COLO829 (cell line): ENCODE results near the gene PIGQ.

Experiments used
- DNase-seq: peaks from one replicate; pipeline ENCODE4 v3.0.0; 2012; ENCODE audit warnings: low spot score

Gene PIGQ

DNA sequence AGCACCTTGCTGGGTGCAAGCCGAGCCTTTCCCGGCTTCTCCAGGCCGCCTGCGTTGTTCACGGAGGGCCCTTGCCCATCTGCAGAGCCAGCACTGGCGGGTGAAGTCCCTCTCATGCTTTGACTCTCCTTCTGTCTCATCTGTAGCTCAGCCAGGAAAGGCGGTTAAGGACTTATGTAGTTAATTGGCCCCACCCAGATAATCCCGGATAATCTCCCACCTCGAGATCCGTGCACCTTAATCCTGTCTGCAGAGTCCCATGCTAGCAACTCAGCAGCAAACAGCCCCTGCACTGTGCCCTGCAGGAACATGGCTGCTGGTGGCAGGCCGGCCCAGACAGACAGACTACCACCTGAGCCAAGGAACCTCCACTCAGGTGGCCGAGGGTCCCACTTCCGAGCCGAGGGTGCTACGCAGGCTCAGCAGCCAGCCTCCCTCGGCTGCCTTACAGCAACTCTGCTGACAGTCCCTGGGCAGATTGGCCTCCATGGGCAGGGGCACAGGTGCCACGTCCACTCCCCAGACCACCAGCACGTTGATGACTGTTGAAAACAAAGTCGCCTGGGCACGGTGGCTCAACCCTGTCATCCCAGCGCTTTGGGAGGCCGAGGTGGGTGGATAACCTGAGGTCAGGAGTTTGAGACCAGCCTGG lies 37.0 kb downstream of the PIGQ start:
- no peak for DNase-seq

DNA sequence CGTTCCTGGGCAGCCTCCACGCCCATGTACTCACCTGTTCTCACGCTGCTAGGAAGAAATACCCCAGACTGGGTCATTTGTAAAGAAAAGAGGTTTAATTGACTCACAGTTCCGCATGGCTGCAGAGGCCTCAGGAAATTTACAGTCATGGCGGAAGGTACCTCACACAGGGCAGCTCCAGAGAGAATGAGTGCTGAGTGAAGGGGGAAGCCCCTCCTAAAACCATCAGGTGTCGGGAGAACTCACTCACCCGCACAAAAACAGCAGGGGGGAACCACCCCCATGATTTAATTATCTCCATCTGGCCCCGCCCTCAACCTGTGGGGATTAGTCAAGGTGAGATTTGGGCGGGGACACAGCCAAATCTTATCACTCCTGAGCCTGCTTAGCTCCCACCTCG lies 38.3 kb downstream of the PIGQ start:
- DNase-seq, result no peak

DNA sequence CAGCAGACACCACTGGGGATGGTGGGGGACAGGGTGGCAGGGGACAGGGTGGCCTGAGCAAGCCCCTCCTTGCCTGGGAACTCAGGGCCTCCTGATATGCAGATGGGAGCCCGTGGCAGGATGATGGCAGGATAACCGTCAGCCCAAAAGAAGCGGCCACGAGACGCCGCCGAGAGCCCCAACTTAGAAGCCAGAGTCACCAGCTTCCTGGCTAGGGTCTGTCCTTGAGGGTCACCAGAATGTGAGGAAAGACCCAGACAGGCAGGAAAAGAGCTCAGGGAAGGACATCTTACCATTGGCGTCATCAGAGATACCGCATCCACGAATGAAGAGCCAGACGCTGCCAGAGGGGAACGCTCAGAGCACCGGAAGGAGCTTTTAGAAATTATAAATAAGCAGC lies 39.5 kb downstream of the PIGQ start:
- no peak for DNase-seq

DNA sequence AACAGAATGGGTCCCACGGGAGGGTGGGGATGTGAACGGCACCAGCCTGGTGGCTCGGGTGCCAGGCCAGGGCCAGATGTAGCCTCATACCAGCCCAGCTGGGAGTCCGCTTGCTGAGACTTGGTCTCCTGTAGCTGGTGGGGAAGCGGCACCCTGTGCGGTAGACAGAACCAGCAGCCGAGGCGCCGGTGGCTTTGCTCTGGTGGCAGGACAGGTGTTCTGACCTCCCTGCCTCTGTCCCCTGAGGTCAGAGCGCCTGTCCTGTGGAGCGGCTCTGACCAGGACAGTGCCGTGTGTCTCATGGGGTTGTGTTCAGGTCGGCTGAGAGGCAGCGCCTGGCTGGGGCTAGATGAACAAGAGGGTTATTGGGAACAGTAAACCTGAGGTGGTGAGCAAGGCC lies 40.2 kb downstream of the PIGQ start:
- no peak for DNase-seq

DNA sequence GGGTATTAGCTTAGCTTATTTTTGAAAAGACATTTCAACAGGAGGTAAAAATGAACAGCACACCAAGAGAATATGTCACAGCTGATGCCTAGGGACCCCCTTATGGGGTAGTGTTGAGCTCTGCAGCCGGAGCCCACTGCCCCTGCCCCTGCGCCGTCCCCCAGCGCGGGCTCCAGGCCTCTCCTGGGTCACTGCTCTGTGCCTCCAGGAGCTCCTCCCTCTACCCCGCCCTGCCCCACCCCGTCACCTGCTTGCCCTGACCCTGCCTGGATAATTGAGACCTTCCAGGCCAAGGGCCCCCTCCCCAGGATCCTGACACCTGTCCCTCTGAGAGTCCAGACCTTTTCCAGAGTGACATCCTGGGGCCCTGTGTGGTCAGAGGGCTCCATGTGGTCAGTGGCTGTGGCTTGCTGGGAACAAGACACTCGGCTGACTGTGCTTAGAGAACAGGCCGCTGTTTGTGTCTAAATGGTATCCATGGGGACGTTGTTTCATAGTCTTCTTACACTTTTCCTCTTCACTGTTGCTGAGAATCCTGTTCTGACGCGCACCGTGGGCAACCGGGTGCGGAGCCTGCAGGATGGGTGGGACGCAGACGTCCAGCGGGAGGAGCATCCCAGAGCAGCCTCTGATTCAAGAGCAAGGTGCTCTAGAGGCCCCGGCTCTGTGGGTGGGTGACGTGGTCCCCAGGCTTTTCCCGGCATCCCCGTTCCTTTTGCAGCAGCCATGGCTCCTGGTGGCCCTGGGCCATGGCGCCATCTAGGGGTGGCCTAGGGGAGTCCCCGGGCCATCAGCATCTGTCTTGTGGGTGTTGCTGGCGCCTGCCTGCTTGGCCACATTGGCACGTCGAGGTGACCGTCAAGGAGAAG lies 41.0 kb downstream of the PIGQ start:
- no peak for DNase-seq

DNA sequence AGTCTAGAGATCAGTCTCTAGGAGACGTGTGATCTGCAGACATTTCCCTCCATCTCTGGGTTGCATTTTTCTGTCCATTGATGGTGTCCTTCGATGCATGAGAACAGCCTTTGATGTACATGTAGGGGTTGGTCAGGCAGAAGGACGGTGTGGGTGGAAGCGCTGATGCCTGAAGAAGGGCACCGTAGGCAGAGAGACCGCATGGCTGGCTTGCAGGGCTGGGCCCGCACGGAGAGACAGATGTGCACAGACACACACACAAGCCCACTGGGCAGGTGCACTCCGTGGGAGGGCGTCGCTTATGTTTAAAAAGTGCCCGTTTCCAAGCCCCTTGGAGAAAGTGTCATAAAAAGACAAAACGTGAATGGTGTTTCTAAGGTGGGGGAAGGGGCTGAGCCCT lies 45.4 kb downstream of the PIGQ start:
- DNase-seq, result no peak

DNA sequence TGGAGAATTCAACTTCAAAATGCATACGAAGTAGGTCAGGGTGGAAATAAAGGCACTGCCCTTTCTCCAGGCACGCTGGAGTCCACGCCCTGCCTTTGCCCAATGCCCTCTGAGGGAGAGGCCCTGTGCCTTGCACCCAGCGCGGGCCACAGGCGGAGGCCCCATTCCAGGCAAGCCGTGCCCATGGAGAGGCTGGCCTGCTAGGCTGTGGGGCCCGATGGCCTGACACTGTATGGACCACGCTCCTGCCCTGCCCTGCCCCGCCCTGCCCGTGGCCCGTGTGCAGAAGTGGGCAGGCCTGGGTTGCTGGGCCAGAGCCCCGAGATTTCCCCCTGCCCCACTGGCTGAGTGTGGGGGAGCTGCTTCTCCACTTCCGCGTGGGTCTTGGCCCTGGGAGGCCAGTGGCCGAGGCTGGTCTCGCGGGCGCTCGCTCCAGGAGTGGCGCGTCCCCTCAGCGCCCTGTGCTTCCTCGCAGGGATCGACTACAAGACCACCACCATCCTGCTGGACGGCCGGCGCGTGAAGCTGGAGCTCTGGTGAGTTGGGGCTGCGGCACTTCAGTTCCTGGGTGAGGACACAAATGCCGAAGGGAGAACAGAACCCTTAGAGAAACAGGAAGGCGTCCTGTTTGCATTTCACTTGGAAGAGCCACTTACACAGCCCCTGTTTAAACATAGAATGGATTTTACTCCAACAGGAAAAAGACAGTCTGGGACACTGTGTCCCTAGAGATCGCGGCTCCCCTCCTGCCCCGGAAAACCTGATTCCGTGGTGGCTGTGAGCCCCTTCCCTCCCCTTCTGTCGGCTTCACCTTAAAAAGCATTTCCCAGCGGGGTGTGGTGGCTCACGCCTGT lies 47.2 kb downstream of the PIGQ start:
- DNase-seq, result no peak

DNA sequence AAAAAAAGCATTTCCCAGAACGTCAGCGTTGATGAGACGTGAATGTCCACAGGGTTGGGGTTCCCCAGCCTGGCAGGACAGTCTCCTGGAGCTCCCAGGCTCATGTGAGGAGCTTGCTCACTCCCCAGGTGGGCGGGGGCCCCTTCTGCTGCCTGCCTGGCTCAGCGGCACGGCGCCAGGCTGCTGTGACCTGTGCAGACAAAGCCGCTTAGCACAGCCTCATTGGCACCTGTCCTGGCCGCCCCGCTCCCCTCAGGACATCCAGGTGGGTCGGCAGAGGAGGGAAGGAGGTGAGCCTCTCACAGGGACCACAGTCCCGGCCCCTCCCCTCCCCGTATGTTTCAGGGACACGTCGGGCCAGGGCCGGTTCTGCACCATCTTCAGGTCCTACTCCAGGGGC lies 48.1 kb downstream of the PIGQ start:
- no peak for DNase-seq

DNA sequence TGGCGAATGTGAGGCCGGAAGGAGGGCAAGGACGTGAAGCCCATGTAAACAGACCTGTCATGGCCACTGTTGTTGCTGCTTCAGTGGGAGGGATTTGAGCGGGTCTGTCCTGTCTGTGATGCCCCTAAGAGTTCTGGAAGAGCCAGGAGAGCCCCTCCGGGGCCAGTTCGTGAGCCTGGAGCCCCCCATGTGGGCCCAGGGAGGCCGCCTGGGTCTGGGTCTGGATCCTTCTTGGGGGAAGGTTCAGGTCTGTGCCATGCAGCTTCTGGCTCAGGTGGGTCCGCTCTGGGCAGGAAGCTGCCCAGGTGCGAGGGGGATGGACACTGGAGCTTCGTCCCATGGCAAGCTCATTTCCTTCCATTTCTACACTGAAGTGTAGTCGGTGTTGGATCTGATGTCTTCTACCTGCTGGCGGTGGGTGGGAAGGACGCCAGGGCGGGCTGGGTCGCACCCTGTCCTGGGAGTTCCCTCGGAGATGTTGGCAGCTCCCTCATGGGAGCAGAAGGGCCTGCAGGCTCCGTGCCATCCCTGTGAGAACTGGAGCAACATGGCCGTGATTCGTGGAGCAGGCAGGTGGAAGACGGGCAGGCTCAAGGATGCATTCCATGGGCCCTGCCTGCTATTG lies 49.8 kb downstream of the PIGQ start:
- DNase-seq, result no peak

DNA sequence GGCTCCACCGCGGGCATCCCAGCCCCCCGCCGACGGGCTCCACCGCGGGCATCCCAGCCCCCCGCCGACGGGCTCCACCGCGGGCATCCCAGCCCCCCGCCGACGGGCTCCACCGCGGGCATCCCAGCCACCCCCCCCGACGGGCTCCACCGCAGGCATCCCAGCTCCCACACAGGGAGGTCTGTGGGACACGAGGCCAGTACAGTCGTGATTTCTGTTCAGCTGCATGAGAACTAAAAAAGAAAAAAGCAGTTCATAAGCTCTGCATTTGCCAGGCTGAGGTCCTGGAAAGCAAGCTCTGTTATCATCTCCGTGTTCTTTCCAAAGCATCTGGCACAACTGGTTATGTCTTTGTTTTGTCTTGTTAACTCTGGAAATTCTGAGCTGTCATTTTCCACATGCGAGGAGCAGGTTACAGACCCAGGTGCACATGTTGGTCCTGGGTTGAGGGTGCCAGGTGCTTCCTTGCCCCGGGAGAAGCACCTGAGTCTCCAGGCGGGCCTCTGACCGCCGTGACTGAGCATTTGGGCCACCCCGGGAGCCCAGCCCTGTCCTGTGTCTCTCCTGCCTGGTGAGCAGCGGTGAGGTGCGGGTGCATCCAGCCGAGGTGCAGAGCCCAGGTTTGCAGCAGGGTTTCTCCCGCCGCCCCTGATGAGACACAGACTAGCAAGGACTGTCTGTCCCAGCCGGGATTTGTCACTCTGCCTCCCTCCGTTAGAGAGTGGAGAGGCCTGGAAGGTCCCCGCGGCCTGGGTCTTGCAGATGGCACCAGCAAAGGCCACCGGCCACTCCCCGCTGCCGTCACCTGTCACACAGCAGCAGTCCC lies 51.1 kb downstream of the PIGQ start:
- no peak for DNase-seq

DNA sequence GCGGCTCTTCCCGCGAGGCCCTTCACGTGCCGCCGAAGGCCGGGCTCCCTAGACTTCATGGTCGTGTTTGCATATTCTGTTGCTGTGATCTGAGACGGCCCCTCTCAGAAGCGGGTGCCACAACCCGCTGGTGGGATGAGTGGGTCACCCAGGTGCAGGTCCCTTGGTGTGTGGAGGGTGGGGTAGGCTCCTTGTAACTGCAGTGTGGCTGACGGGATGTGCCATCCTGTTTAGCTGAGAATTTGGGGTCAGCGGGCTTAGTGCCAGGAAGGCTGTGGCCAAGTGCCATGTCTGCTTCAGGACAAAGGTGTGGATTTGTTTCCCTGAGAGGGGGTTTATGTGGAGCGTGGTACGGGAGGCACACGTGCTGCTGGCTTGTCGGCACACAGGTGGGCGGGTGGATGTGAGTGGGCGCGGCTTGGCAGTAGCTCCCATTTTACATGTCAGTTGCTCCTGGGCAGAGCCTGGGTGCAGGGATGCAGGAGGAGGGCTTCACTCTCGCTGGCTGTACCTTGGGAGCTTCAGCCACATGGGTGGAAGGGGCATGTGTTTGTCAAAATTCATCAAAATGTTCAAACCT lies 51.8 kb downstream of the PIGQ start:
- no peak for DNase-seq

DNA sequence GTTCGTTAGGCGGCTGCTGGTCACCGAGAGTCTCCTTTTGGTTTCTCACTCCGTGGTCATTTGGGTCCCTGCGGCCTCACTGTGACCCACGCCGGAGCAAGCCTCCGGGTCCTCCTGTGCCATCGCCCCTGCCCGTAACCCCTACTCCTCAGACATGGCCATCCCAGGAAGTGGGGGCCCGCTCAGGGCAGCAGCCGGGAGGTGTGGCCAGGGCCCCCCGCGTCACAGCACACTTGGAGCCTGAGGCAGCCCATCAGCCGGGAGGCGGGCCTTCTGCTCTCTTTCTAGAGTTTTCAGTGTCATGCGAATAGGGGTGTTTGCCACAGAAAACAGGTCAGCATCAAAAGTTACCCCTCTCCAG lies 53.1 kb downstream of the PIGQ start:
- no peak for DNase-seq

DNA sequence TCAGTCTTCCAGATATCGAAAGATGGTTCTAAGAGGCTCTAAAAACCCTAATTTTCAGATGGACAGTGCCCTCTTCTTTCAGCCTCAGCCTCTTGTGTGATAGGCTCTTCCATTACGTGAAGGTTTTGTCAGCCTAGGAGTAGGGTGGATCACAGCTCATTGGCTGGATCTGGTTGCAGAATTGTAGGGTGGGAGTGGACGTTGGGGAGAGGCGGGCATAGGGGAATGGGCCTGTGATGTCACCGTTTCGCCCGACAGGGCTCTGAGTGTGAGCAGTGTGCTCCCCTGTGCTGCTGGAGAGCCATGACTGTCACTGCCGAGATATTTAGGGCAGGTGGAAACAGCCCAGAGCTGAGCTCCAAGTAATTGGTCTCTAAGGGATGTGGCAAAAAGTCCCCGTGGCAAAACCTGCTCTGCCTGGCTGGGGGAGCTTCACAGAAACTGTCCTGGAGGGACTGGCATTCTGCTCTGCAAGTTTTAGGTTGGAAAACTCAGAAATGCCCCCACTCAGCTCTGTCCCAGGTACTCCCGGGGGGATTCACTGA lies 54.8 kb downstream of the PIGQ start:
- DNase-seq, result no peak

DNA sequence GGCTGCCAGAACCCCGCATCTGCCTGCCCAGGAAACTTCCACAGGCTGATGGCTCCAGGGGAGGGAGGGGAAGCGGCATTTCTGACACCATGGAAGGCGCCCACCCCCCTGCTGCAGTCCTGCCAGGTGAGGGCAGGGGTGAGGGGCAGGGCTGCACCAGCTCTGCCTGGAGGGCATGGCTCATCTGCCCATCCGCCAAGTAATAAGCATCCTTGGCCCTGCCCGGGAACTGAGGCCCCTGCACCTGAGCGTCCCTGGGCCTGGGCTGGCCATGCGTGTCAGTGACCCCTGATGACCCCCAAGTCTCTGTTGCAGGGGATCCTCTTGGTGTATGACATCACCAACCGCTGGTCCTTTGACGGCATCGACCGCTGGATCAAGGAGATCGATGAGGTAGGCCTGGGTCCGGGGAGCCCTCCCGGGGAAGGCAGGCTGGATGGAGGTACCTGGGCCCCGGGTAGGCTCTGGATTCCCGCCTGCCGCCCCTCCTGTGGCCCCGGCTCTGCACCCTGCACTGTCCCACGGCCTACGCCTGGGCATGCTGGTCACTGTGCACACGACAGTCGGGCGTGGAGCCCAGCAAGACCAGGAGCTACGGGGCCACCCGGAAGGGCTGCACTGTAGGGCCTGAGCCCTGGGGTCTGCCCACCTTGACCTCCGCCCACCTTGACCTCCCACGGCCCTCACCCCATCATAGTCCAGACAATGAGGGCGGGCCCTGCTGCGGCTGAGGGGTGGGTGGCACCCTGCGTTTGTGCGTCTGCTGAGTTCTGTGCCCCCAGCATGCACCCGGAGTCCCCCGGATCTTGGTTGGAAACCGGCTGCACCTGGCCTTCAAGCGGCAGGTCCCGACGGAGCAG lies 55.6 kb downstream of the PIGQ start:
- no peak for DNase-seq

DNA sequence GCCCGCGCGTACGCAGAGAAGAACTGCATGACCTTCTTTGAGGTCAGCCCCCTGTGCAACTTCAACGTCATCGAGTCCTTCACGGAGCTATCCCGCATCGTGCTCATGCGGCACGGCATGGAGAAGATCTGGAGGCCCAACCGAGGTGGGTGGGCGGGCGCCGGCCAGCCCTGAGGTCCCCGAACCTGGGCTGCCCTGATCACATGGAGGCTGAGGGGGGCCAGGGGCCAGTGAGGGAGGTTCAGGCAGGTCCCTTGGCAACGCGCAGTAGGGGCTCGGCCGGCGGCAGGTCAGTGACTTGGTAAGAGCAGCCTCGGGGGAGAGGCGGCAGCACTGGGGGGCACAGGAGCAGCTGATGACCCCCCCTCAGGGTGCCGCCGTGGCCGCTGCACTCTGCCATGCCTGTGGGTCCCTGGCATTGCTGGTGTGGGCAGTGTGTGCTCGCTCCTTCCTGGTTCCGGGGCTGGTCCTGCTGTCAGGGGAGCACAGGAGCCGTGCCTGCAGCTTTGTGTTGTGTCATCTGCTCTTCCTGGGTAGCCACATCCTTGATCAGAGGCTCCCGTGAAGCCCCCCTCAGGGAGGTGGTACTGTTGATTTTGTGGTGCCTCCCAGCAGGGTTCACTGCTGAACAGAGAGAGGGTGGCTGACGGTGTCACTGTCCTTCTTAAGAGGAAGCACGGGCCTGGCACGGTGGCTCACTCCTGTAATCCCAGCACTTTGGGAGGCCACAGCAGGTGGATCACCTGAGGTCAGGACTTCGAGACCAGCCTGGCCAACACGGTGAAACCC lies 56.4 kb downstream of the PIGQ start:
- no peak for DNase-seq

DNA sequence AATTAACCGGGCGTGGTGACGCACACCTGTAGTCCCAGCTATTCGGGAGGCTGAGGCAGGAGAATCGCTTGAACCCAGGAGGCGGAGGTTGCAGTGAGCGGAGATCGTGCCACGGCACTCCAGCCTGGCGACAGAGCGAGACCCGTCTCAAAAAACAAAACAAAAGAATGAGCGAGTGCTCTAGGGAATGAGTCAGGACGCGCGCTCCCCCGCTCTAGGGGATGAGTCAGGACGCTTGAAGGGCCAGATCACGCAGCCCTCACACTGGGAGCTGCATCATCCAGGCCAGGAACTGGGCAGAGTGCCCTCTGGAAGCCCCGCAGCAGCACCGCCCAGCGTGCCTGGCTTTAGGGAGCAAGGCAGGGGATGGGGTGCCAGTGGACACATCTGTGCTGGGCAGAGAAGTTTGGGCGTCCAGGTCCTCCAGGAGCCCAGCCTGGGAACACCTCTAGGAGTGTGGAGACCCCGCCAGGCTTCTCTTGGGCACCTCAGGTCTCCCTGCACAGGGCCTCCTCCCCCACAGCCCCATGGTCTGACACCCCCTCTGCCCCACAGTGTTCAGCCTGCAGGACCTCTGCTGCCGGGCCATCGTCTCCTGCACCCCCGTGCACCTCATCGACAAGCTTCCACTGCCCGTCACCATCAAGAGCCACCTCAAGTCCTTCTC lies 57.2 kb downstream of the PIGQ start:
- peak; percentile 63 for DNase-seq

DNA sequence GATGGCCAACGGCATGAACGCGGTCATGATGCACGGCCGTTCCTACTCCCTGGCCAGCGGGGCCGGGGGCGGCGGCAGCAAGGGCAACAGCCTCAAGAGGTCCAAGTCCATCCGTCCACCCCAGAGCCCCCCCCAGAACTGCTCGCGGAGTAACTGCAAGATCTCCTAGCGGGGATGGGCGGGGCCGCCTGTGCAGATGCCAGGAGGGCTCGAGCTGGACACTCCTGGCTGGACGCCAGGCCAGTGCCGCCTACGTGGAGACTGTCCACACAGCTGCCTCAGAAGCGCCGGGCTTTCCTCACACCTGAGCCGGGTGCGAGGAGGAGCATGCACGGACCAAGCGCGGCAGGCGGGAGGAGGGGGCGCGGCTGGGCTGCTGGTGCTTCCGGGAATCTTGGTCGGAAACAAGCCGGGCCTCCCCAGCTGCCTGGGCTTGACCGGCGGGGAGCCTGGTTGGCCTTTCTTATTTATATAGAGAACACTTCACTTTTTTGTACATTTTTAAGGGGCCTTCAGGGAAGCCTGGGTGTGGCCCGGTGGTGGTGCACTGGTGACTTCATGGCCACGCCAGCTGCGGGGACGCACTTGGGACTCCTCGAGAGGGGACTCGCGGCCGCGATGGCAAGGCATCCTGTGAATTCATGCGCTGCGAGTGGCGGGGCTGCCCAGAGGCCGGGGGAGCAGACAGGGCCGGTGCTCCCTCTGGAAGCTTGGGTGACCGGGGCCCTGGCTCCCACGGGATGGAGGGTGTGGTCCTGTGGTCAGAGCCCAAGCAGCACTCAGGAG lies 57.9 kb downstream of the PIGQ start:
- DNase-seq, result no peak
